Measurements from ENCODE around the gene FPGT.
"Not testable (repeated sequence)": the region's sequence is repeated elsewhere in the genome, so short reads cannot be mapped to it uniquely, and the experiment has no call there.

FPGT gene

DNA sequence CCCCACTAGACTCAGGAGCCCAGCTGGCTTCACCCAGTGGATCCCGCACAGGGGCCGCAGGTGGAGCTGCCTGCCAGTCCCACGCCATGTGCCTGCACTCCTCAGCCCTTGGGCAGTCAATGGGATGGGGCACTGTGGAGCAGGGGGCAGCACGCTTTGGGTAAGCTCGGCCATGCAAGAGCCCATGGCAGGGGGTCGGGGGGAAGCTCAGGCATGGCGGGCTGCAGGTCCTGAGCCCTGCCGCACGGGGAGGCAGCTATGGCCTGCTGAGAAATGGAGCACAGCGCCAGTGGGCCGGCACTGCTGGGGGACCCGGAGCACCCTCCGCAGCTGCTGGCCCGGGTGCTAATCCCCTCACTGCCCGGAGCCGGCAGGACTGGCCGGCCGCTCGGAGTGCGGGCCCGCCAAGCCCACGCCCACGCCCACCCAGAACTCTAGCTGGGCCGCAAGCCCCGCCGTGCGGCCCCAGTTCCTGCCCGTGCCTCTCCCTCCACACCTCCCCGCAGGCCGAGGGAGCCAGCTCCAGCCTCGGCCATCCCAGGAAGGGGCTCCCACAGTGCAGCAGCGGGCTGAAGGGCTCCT lies 55.3 kb downstream of the FPGT start:
- not testable (repeated sequence) for DNase-seq (ENCODE audit: extremely low read depth in 1 of 2, low read depth in 1 of 2)
